ENCODE data around the gene SMIM14.
"Not testable (repeated sequence)": the region's sequence is repeated elsewhere in the genome, so short reads cannot be mapped to it uniquely, and the experiment has no call there.

GRCh38 chr4:39616112-39616511, 22.6 kb downstream of the SMIM14 start:
- TF ChIP-seq CTCF (conservative IDR thresholded peaks at IDR 0.05 in 1 of 2, IDR thresholded peaks at IDR 0.05 in 1 of 2; ENCODE audit: extremely low read depth in 1 of 2, insufficient read depth in 1 of 2, low read depth in 1 of 2, low read length in 2 of 2); EZH2 (IDR thresholded peaks at IDR 0.05; ENCODE audit: borderline replicate concordance, low read length): not testable (repeated sequence)

Measured in mammary epithelial cell (primary cell).